Choroid plexus epithelial cell (primary cell): Measurements from ENCODE around the gene TNFRSF1B.

Experiments
- DNase-seq: peaks from one replicate; pipeline ENCODE4 v3.0.0-alpha.2; 2010; ENCODE audit warnings: low read depth
- H3K4me3 ChIP-seq: 2 replicates; pipeline ENCODE4 v1.5.1; 2011; ENCODE audit warnings: low read depth, mild to moderate bottlenecking, control low read depth, low read length, moderate library complexity
- TF ChIP-seq, protein P1 (sequence below): conservative IDR thresholded peaks from 2 replicates; pipeline ENCODE4 v1.5.1; 2011; ENCODE audit warnings: low read depth, mild to moderate bottlenecking, control low read depth, inconsistent platforms, low read length, moderate library complexity

Gene TNFRSF1B

DNA sequence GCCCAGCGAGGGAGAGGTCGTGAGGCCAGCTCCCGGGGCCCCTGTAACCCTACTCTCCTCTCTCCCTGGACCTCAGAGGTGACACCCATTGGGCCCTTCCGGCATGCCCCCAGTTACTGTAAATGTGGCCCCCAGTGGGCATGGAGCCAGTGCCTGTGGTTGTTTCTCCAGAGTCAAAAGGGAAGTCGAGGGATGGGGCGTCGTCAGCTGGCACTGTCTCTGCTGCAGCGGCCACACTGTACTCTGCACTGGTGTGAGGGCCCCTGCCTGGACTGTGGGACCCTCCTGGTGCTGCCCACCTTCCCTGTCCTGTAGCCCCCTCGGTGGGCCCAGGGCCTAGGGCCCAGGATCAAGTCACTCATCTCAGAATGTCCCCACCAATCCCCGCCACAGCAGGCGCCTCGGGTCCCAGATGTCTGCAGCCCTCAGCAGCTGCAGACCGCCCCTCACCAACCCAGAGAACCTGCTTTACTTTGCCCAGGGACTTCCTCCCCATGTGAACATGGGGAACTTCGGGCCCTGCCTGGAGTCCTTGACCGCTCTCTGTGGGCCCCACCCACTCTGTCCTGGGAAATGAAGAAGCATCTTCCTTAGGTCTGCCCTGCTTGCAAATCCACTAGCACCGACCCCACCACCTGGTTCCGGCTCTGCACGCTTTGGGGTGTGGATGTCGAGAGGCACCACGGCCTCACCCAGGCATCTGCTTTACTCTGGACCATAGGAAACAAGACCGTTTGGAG, 23.7 kb upstream of the TNFRSF1B start:
- DNase-seq = no peak
- H3K4me3 ChIP-seq = no peak overlapping the region
- TF ChIP-seq, protein P1, sequence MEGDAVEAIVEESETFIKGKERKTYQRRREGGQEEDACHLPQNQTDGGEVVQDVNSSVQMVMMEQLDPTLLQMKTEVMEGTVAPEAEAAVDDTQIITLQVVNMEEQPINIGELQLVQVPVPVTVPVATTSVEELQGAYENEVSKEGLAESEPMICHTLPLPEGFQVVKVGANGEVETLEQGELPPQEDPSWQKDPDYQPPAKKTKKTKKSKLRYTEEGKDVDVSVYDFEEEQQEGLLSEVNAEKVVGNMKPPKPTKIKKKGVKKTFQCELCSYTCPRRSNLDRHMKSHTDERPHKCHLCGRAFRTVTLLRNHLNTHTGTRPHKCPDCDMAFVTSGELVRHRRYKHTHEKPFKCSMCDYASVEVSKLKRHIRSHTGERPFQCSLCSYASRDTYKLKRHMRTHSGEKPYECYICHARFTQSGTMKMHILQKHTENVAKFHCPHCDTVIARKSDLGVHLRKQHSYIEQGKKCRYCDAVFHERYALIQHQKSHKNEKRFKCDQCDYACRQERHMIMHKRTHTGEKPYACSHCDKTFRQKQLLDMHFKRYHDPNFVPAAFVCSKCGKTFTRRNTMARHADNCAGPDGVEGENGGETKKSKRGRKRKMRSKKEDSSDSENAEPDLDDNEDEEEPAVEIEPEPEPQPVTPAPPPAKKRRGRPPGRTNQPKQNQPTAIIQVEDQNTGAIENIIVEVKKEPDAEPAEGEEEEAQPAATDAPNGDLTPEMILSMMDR = no peak

DNA sequence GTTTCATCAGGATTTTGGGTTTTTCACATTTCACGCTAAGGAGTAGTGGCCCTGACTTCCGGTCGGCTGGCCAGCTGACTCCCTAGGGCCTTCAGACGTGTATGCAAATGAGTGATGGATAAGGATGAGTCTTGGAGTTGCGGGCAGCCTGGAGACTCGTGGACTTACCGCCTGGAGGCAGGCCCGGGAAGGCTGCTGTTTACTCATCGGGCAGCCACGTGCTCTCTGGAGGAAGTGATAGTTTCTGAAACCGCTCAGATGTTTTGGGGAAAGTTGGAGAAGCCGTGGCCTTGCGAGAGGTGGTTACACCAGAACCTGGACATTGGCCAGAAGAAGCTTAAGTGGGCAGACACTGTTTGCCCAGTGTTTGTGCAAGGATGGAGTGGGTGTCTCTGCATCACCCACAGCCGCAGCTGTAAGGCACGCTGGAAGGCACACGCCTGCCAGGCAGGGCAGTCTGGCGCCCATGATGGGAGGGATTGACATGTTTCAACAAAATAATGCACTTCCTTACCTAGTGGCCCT, 23.1 kb upstream of the TNFRSF1B start:
- DNase-seq = peak; percentile 97
- TF ChIP-seq, protein P1 = peak; percentile 37
- no peak overlapping the region for H3K4me3 ChIP-seq

DNA sequence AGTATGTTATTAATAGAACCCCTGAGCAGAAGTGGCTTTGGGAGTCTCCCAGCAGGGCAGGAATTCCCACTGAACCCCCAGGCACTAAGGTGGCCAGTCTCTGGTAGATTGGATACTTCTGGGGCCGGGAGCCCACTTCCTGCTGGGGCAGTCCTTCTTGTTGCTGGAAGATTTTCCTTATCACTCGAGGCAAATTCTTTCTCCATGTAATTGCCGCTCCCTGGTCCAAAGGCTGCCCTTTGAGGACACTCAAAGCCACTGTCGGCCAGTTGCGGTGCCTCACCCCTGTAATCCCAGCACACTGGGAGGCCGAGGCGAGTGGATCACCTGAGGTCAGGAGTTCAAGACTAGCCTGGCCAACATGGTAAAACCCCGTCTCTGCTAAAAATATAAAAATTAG, 22.6 kb upstream of the TNFRSF1B start:
- TF ChIP-seq, protein P1 = no peak
- H3K4me3 ChIP-seq = no peak overlapping the region
- no peak for DNase-seq

DNA sequence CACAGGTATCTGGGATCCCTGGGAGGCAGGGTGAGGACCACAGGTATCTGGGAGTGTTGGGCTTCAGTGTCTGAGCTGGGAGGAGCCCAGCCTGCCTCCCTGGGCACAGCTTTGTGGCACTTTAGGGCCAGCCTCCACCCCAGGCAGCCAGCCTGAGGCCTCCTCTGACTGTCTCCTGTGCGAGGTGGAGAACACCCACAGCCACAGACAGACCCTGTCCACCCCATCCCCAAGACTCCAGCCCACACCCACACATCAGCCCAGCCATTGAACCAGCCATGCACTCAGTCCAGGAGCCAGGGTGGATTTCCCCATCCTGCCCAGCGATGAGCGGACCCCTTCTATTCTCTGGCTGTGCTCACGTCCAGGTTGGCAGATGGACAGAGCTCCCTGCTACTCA, 21.8 kb upstream of the TNFRSF1B start:
- TF ChIP-seq, protein P1 = no peak
- DNase-seq = no peak

DNA sequence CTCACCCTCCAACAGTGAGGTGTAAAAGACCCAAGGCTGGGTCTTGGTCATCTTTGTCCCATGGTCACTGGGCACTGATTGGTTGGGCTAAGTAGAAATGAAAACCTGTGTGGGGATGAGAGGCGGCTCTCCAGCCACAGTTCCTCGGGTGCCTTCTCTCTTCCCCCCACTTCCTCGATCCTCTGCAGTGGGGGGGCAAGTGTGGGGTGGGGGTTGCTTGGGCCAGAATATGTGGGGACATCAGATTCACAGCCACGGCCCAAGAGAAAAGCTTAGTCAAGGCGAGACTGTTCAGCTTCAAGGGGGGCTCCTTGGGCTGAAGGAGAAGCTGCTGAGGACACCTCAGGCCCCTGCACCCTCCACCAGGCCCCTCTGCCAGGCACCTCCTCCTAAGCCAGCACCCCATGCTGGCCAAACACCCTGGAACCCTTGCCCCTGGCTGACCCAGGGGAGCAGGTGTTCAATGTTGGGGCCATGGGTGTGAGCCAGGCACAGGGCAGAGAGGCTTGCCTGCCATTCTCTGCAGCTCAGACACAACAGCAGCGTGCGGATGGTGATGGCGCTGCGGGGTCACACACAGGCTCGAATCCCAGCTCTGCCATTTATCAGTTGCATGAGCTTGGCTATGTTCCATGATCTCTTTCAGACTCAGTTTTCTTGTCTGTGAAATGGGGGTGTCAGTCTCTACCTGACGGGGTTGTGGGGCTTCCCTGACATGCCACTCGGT, 21.0 kb upstream of the TNFRSF1B start:
- TF ChIP-seq, protein P1 = no peak
- H3K4me3 ChIP-seq = no peak overlapping the region
- no peak for DNase-seq

More for the DNA sequence above, 21.8 kb upstream of the TNFRSF1B start:
- H3K4me3 ChIP-seq = no peak overlapping the region

DNA sequence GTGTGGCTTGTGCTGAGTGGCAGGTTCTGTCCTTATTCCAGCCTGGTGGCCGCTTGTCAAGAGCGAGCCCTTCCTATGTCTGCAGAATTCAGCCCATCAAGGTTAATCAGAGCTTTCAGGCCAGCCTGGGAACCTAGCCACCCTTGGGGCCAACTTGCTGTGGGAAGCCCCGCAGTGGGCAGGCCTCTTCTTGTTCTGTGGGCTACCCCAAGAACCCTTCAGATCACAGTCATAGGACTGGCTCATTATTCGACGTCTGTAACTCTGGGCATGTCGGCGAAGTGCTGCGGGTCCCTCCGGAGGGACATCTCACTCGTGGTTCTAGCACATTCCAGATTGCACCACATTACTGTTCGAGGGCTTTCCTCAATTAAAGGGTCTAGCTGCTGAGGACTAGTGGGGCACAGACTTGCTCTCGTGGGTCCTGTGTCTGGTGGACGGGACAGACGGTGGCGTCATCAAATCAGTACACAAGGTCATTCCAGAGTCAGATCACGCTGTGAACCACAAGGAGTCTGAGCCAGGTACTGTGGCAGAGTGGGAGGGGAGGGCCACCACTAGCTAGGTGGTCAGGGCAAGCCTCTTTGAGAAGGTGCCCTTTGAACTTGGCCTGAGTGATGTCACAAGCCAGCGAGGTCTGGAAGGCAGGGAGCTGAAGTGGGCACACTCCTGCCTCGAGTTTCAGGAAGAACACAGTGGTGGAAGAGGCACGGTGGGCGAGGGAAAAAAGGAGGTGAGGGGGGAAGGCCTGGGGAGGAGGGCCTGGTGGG, 20.3 kb upstream of the TNFRSF1B start:
- no peak overlapping the region for H3K4me3 ChIP-seq
- no peak for DNase-seq
- TF ChIP-seq, protein P1 = no peak
